Measurements from ENCODE around the gene RNASE11. TPM values are rescaled to one million over a fixed set of nuclear protein-coding genes. Genes with fewer than 3 reads are reported as not detected.

The RNASE11 gene
- total and polyA plus RNA-seq, 10 of the 15 experiments (the other 5 are each of a cell fraction or from before 2014, with no cell fraction given) = not detected

- no peak for TF ChIP-seq CUX1 (IDR thresholded peaks at IDR 0.05; ENCODE audit: insufficient replicate concordance, low read depth, low read length)
- no peak for TF ChIP-seq NFYB (IDR thresholded peaks at IDR 0.05; ENCODE audit: insufficient read depth, low read depth, low read length)
- TF ChIP-seq HDAC6 (IDR thresholded peaks at IDR 0.05; ENCODE audit: unreplicated experiment) = no peak
- no peak for TF ChIP-seq PKNOX1 (IDR thresholded peaks at IDR 0.05)
These were observed 39.2 kb downstream of the RNASE11 start (continued) for GRCh38 chr14:20548414-20549158.

- Histone ChIP-seq H3K9ac (ENCODE audit: control insufficient read depth, insufficient read depth, low read length) (no peak overlapping the region), H3K27ac (ENCODE audit: control insufficient read depth, insufficient read depth) (no peak overlapping the region), H3K4me2 (ENCODE audit: control insufficient read depth, insufficient read depth) (no peak overlapping the region), H3K79me2 (ENCODE audit: control insufficient read depth, insufficient read depth, low read length) (no peaks in the 10 kb centered on the region), H4K20me1 (ENCODE audit: control insufficient read depth, insufficient read depth) (no peaks in the 10 kb centered on the region), H3K27me3 (replicated peaks in 1 of 2; ENCODE audit: control insufficient read depth in 2 of 2, insufficient read depth in 2 of 2, low read length in 1 of 2) (0 out of 4 replicates have a peak, but pooled peaks cover 0 to 2% of the 10 kb centered on the region in 2 experiments), H3K4me3 (no peak overlapping the region), H3K36me3 (ENCODE audit: control insufficient read depth in 2 of 2, insufficient read depth in 2 of 2, low read length in 1 of 2) (no peaks in the 10 kb centered on the region), H3K9me3 (replicated peaks; ENCODE audit: control insufficient read depth, insufficient read depth, low read length) (no peaks in the 10 kb centered on the region), H2AFZ (ENCODE audit: control insufficient read depth, low read depth, low read length) (no peak overlapping the region), H3K4me1 (ENCODE audit: control insufficient read depth, insufficient read depth, low read length) (no peaks in the 10 kb centered on the region)
- SMC1A ChIA-PET (ENCODE audit: uncharacterized antibody, unreplicated experiment) = interaction anchor here (1.8 kb wide), 1 partner anchor 77 kb away, joined by 3 read pairs; the partner anchor contains the start of gene PNP
- 20% methylated on average over 3 of the region's 3 CpGs for WGBS (ENCODE audit: insufficient coverage, insufficient replicate concordance, low lambda C conversion rate, missing lambda C conversion rate)
- BruUV-seq (replicated peaks) = no TSS peak
- DNase-seq (ENCODE audit: low read depth, low spot score) (no peak), FAIRE-seq (no peak), ATAC-seq (no peak)
- RAD21 ChIA-PET (ENCODE audit: unreplicated experiment) = no interaction called here
- intact Hi-C loops (cut with micrococcal nuclease; ENCODE audit: unreplicated experiment) = no loop called here
- CTCF ChIA-PET = interaction anchor here (0.5 to 1.2 kb wide), 3 partner anchors 16 to 121 kb away, joined by 3 read pairs; no protein-coding TSS in a partner anchor
- in situ Hi-C loops (cut with MboI) = no loop called here
- POLR2A ChIA-PET = no interaction called here
- TF ChIP-seq IKZF2 (IDR thresholded peaks at IDR 0.05) = no peak
- TF ChIP-seq CEBPZ (IDR thresholded peaks at IDR 0.05; ENCODE audit: low read depth, low read length) = no peak
- no peak for TF ChIP-seq RBBP5 (conservative IDR thresholded peaks at IDR 0.05)
- no peak for TF ChIP-seq E2F8 (IDR thresholded peaks at IDR 0.05; ENCODE audit: low read depth, partially characterized antibody)
These were observed 40.9 kb downstream of the RNASE11 start for GRCh38 chr14:20546877-20547276.
